Measurements from ENCODE around the gene FGFR2. TPM values are rescaled to one million over a fixed set of nuclear protein-coding genes. Genes with fewer than 3 reads are reported as not detected.

FGFR2 gene
- total RNA-seq, 6 experiments from 2014 or later = not detected

- peaks cover 37% of the 10 kb centered on the region for H3K9me3 Mint-ChIP-seq
- DNase-seq = no peak
- peaks cover 6% of the 10 kb centered on the region for H3K27me3 Mint-ChIP-seq (ENCODE audit: insufficient read depth)
- no peak overlapping the region for H3K4me3 Mint-ChIP-seq
- no peaks in the 10 kb centered on the region for H3K4me1 Mint-ChIP-seq (ENCODE audit: low read depth)
- no peak overlapping the region for H3K27ac Mint-ChIP-seq
- TF ChIP-seq, protein P1, sequence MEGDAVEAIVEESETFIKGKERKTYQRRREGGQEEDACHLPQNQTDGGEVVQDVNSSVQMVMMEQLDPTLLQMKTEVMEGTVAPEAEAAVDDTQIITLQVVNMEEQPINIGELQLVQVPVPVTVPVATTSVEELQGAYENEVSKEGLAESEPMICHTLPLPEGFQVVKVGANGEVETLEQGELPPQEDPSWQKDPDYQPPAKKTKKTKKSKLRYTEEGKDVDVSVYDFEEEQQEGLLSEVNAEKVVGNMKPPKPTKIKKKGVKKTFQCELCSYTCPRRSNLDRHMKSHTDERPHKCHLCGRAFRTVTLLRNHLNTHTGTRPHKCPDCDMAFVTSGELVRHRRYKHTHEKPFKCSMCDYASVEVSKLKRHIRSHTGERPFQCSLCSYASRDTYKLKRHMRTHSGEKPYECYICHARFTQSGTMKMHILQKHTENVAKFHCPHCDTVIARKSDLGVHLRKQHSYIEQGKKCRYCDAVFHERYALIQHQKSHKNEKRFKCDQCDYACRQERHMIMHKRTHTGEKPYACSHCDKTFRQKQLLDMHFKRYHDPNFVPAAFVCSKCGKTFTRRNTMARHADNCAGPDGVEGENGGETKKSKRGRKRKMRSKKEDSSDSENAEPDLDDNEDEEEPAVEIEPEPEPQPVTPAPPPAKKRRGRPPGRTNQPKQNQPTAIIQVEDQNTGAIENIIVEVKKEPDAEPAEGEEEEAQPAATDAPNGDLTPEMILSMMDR (IDR thresholded peaks at IDR 0.05) = no peak
- H3K36me3 Mint-ChIP-seq (ENCODE audit: low read depth) = no peaks in the 10 kb centered on the region
Measured at GRCh38 chr10:121516093-121516865, 82.0 kb downstream of the FGFR2 start.

- DNase-seq = no peak
- H3K4me3 Mint-ChIP-seq = no peak overlapping the region
- H3K36me3 Mint-ChIP-seq (ENCODE audit: low read depth) = no peaks in the 10 kb centered on the region
- no peak overlapping the region for H3K27ac Mint-ChIP-seq
- TF ChIP-seq, protein P1 (IDR thresholded peaks at IDR 0.05) = no peak
- H3K27me3 Mint-ChIP-seq (ENCODE audit: insufficient read depth) = peaks cover 6% of the 10 kb centered on the region
- peaks cover 31% of the 10 kb centered on the region for H3K9me3 Mint-ChIP-seq
- no peaks in the 10 kb centered on the region for H3K4me1 Mint-ChIP-seq (ENCODE audit: low read depth)
Measured at GRCh38 chr10:121514141-121514865, 83.9 kb downstream of the FGFR2 start.

GRCh38 chr10:121511943-121512342 is 86.3 kb downstream of the FGFR2 start:
- Mint-ChIP-seq H3K4me3 (no peak overlapping the region), H3K36me3 (ENCODE audit: low read depth) (no peaks in the 10 kb centered on the region), H3K9me3 (peaks cover 27% of the 10 kb centered on the region), H3K27ac (no peak overlapping the region), H3K4me1 (ENCODE audit: low read depth) (no peaks in the 10 kb centered on the region), H3K27me3 (ENCODE audit: insufficient read depth) (peaks cover 4% of the 10 kb centered on the region)
- TF ChIP-seq, protein P1 (IDR thresholded peaks at IDR 0.05) = no peak
- no peak for DNase-seq

DNA sequence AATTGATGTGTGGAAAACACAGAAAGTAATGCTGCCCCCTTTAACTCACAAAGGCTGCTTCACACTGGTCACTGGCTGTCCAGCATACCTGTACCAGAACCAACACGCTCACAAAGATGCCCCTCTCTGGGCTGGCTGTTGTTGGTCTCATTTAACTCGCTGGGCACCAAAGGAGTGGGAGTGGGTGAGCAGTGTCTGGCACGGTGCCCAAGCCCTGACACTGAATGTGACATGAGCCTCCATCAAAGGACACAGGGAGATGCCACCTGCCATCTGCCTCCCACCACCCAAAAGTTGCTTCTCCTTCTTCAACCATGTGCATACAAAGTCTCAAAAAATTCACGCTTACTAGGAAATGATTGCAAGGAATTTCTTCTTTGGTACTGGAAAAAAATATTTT is 86.8 kb downstream of the FGFR2 start:
- Mint-ChIP-seq H3K9me3 (peaks cover 32% of the 10 kb centered on the region), H3K4me1 (ENCODE audit: low read depth) (no peaks in the 10 kb centered on the region), H3K27me3 (ENCODE audit: insufficient read depth) (peaks cover 4% of the 10 kb centered on the region), H3K27ac (no peak overlapping the region), H3K36me3 (ENCODE audit: low read depth) (no peaks in the 10 kb centered on the region), H3K4me3 (no peak overlapping the region)
- DNase-seq = no peak
- TF ChIP-seq, protein P1 (IDR thresholded peaks at IDR 0.05) = no peak

- Mint-ChIP-seq H3K4me1 (ENCODE audit: low read depth) (no peaks in the 10 kb centered on the region), H3K36me3 (ENCODE audit: low read depth) (no peaks in the 10 kb centered on the region), H3K9me3 (peaks cover 33% of the 10 kb centered on the region), H3K27ac (no peak overlapping the region), H3K27me3 (ENCODE audit: insufficient read depth) (peaks cover 4% of the 10 kb centered on the region), H3K4me3 (no peak overlapping the region)
- DNase-seq = no peak
- TF ChIP-seq, protein P1 (IDR thresholded peaks at IDR 0.05) = no peak
Measured at GRCh38 chr10:121510201-121510771, 88.0 kb downstream of the FGFR2 start.
